ENCODE measurements around the gene EZR.
"Not testable (repeated sequence)": the region's sequence is repeated elsewhere in the genome, so short reads cannot be mapped to it uniquely, and the experiment has no call there.

EZR gene

GRCh38 chr6:158792505-158792904 is 26.7 kb downstream of the EZR start:
- not testable (repeated sequence) for H3K9me3 ChIP-seq (ENCODE audit: control insufficient read depth, low read length); H2BK5ac ChIP-seq (ENCODE audit: low read depth, low read length, poor library complexity, severe bottlenecking); H3K27me3 ChIP-seq (ENCODE audit: control insufficient read depth in 1 of 2, insufficient read depth in 1 of 2, low read length in 2 of 2); H3K4me2 ChIP-seq (ENCODE audit: low read length, poor library complexity, severe bottlenecking); H3K9ac ChIP-seq (ENCODE audit: low read length); H3K18ac ChIP-seq (ENCODE audit: low read depth in 1 of 2, low read length in 2 of 2); H2BK12ac ChIP-seq (ENCODE audit: low read length in 2 of 2); H3K27ac ChIP-seq (ENCODE audit: low read length, poor library complexity, severe bottlenecking); H3K23ac ChIP-seq (ENCODE audit: low read length in 2 of 2); H2AFZ ChIP-seq (ENCODE audit: low read depth, low read length); DNase-seq; H2AK5ac ChIP-seq (ENCODE audit: low read length, severe bottlenecking); H3K79me1 ChIP-seq (replicated peaks; ENCODE audit: low read length, poor library complexity, severe bottlenecking); H3K4me1 ChIP-seq (ENCODE audit: control insufficient read depth, insufficient read depth, low read depth, low read length); H3K4me3 ChIP-seq (ENCODE audit: insufficient read depth in 1 of 2, low read depth in 1 of 2, low read length in 2 of 2); H2BK120ac ChIP-seq (ENCODE audit: low read depth, low read length); H4K91ac ChIP-seq (ENCODE audit: low read length); H4K8ac ChIP-seq (ENCODE audit: low read length); H3K14ac ChIP-seq (ENCODE audit: low read length in 2 of 2); H3K4ac ChIP-seq (ENCODE audit: low read depth in 1 of 2, low read length in 2 of 2); H2BK15ac ChIP-seq (ENCODE audit: low read depth, poor library complexity, severe bottlenecking)
- peaks cover 0 to 12% of the 10 kb centered on the region in 2 experiments for H3K36me3 ChIP-seq (ENCODE audit: control insufficient read depth in 1 of 2, insufficient read depth in 2 of 2, low read depth in 1 of 2, low read length in 2 of 2)
- 85% methylated on average over 10 of the region's 10 CpGs for WGBS

- Histone ChIP-seq H2AFZ (ENCODE audit: low read depth, low read length) (no peak overlapping the region), H3K27ac (ENCODE audit: low read length, poor library complexity, severe bottlenecking) (no peak overlapping the region), H2BK120ac (ENCODE audit: low read depth, low read length) (no peak overlapping the region), H3K14ac (ENCODE audit: low read length in 2 of 2) (no peak overlapping the region), H3K36me3 (ENCODE audit: control insufficient read depth in 1 of 2, insufficient read depth in 2 of 2, low read depth in 1 of 2, low read length in 2 of 2) (peaks cover 0 to 16% of the 10 kb centered on the region in 2 experiments), H4K91ac (ENCODE audit: low read length) (no peak overlapping the region), H3K18ac (ENCODE audit: low read depth in 1 of 2, low read length in 2 of 2) (no peak overlapping the region), H2BK12ac (ENCODE audit: low read length in 2 of 2) (no peak overlapping the region), H3K4me3 (ENCODE audit: insufficient read depth in 1 of 2, low read depth in 1 of 2, low read length in 2 of 2) (no peak overlapping the region), H3K9me3 (ENCODE audit: control insufficient read depth, low read length) (no peaks in the 10 kb centered on the region), H2BK5ac (ENCODE audit: low read depth, low read length, poor library complexity, severe bottlenecking) (no peak overlapping the region), H2AK5ac (ENCODE audit: low read length, severe bottlenecking) (no peak overlapping the region), H3K4ac (ENCODE audit: low read depth in 1 of 2, low read length in 2 of 2) (no peak overlapping the region), H3K23ac (ENCODE audit: low read length in 2 of 2) (no peak overlapping the region), H3K27me3 (ENCODE audit: control insufficient read depth in 1 of 2, insufficient read depth in 1 of 2, low read length in 2 of 2) (no peaks in the 10 kb centered on the region), H4K8ac (ENCODE audit: low read length) (no peak overlapping the region), H3K4me1 (ENCODE audit: control insufficient read depth, insufficient read depth, low read depth, low read length) (peaks cover 6% of the 10 kb centered on the region), H3K4me2 (ENCODE audit: low read length, poor library complexity, severe bottlenecking) (no peak overlapping the region), H3K79me1 (replicated peaks; ENCODE audit: low read length, poor library complexity, severe bottlenecking) (peaks cover 8% of the 10 kb centered on the region), H2BK15ac (ENCODE audit: low read depth, poor library complexity, severe bottlenecking) (no peak overlapping the region), H3K9ac (ENCODE audit: low read length) (no peak overlapping the region)
- 88% methylated on average over 7 of the region's 7 CpGs for WGBS
- DNase-seq = no peak
Measured at GRCh38 chr6:158791274-158791855, 27.8 kb downstream of the EZR start.

GRCh38 chr6:158789115-158789917 is 29.9 kb downstream of the EZR start:
- Histone ChIP-seq H2BK5ac (ENCODE audit: low read depth, low read length, poor library complexity, severe bottlenecking) (no peak overlapping the region), H3K4me1 (ENCODE audit: control insufficient read depth, insufficient read depth, low read depth, low read length) (peaks cover 9% of the 10 kb centered on the region), H4K91ac (ENCODE audit: low read length) (no peak overlapping the region), H2BK120ac (ENCODE audit: low read depth, low read length) (no peak overlapping the region), H3K4me3 (ENCODE audit: insufficient read depth in 1 of 2, low read depth in 1 of 2, low read length in 2 of 2) (no peak overlapping the region), H3K18ac (ENCODE audit: low read depth in 1 of 2, low read length in 2 of 2) (no peak overlapping the region), H2AFZ (ENCODE audit: low read depth, low read length) (no peak overlapping the region), H3K36me3 (ENCODE audit: control insufficient read depth in 1 of 2, insufficient read depth in 2 of 2, low read depth in 1 of 2, low read length in 2 of 2) (peaks cover 8 to 27% of the 10 kb centered on the region in 2 experiments), H3K79me1 (replicated peaks; ENCODE audit: low read length, poor library complexity, severe bottlenecking) (peaks cover 12% of the 10 kb centered on the region), H2BK15ac (ENCODE audit: low read depth, poor library complexity, severe bottlenecking) (no peak overlapping the region), H4K8ac (ENCODE audit: low read length) (no peak overlapping the region), H3K27ac (ENCODE audit: low read length, poor library complexity, severe bottlenecking) (no peak overlapping the region), H2AK5ac (ENCODE audit: low read length, severe bottlenecking) (no peak overlapping the region), H3K27me3 (ENCODE audit: control insufficient read depth in 1 of 2, insufficient read depth in 1 of 2, low read length in 2 of 2) (no peaks in the 10 kb centered on the region), H3K9ac (ENCODE audit: low read length) (no peak overlapping the region), H3K4ac (ENCODE audit: low read depth in 1 of 2, low read length in 2 of 2) (no peak overlapping the region), H3K23ac (ENCODE audit: low read length in 2 of 2) (no peak overlapping the region), H3K9me3 (ENCODE audit: control insufficient read depth, low read length) (no peaks in the 10 kb centered on the region), H2BK12ac (ENCODE audit: low read length in 2 of 2) (no peak overlapping the region), H3K14ac (ENCODE audit: low read length in 2 of 2) (no peak overlapping the region), H3K4me2 (ENCODE audit: low read length, poor library complexity, severe bottlenecking) (no peak overlapping the region)
- no peak for DNase-seq
- 90% methylated on average over 11 of the region's 11 CpGs for WGBS

- no peak overlapping the region for H3K23ac ChIP-seq (ENCODE audit: low read length in 2 of 2)
- H2BK12ac ChIP-seq (ENCODE audit: low read length in 2 of 2) = no peak overlapping the region
- no peak for DNase-seq
- no peak overlapping the region for H3K4me2 ChIP-seq (ENCODE audit: low read length, poor library complexity, severe bottlenecking)
- H3K27ac ChIP-seq (ENCODE audit: low read length, poor library complexity, severe bottlenecking) = no peak overlapping the region
- H2AK5ac ChIP-seq (ENCODE audit: low read length, severe bottlenecking) = no peak overlapping the region
- no peaks in the 10 kb centered on the region for H3K27me3 ChIP-seq (ENCODE audit: control insufficient read depth in 1 of 2, insufficient read depth in 1 of 2, low read length in 2 of 2)
- no peak overlapping the region for H2BK15ac ChIP-seq (ENCODE audit: low read depth, poor library complexity, severe bottlenecking)
- peaks cover 20 to 39% of the 10 kb centered on the region in 2 experiments for H3K36me3 ChIP-seq (ENCODE audit: control insufficient read depth in 1 of 2, insufficient read depth in 2 of 2, low read depth in 1 of 2, low read length in 2 of 2)
- no peak overlapping the region for H2BK120ac ChIP-seq (ENCODE audit: low read depth, low read length)
- H3K18ac ChIP-seq (ENCODE audit: low read depth in 1 of 2, low read length in 2 of 2) = no peak overlapping the region
- no peak overlapping the region for H3K4me3 ChIP-seq (ENCODE audit: insufficient read depth in 1 of 2, low read depth in 1 of 2, low read length in 2 of 2)
- H2BK5ac ChIP-seq (ENCODE audit: low read depth, low read length, poor library complexity, severe bottlenecking) = no peak overlapping the region
- no peak overlapping the region for H4K8ac ChIP-seq (ENCODE audit: low read length)
- H3K79me1 ChIP-seq (replicated peaks; ENCODE audit: low read length, poor library complexity, severe bottlenecking) = peaks cover 22% of the 10 kb centered on the region
- no peak overlapping the region for H4K91ac ChIP-seq (ENCODE audit: low read length)
- WGBS = 82% methylated on average over 6 of the region's 6 CpGs
- H3K9me3 ChIP-seq (ENCODE audit: control insufficient read depth, low read length) = no peaks in the 10 kb centered on the region
- peaks cover 7% of the 10 kb centered on the region for H3K4me1 ChIP-seq (ENCODE audit: control insufficient read depth, insufficient read depth, low read depth, low read length)
- no peak overlapping the region for H3K9ac ChIP-seq (ENCODE audit: low read length)
- no peak overlapping the region for H2AFZ ChIP-seq (ENCODE audit: low read depth, low read length)
- H3K14ac ChIP-seq (ENCODE audit: low read length in 2 of 2) = no peak overlapping the region
- no peak overlapping the region for H3K4ac ChIP-seq (ENCODE audit: low read depth in 1 of 2, low read length in 2 of 2)
Measured at GRCh38 chr6:158787395-158787794, 31.8 kb downstream of the EZR start.

All from mesenchymal stem cell (in vitro differentiated cells and primary cell).